Measurements from ENCODE around the gene UGDH. TPM values are rescaled to one million over a fixed set of nuclear protein-coding genes. Genes with fewer than 3 reads are reported as not detected.

UGDH gene
- polyA plus RNA-seq, 4 donors = 88.6 to 116 (median 90.3) TPM

DNA sequence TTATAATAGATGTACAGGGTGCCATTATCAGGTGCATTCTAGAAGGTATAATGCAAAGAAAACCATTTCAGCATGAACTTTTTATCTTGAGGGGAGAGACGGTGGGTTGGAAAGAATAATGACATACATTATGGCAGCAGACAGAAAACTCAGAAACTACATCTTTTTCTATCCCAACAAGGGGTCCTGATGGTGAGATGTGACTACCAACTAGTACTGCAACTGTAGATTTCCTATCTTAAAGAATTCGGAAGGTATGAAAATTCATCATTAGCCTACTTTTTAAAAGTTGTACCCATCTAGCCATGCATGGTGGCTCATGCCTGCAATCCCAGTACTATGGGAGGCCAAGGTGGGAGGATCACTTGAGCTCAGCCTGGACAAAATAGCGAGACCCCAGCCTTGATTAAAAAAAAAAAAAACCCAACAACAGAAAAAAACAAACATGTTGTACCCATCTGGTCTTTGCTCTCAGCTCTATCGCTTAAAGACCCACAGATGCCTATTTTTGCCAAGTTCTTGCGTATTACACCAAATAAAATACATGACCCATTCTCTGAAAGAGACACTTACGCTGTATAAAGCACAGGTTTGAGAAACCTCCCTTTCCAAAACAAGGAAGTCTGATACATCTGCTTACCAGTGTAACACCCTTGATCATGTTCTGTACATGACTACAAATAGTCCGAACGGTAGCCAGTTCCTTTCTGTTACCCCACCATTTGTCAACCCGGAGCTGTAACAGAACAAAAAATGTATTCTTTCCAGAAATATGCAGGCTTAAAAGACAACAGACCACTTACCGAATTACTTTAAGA is 70.1 kb downstream of the UGDH start:
- no peak for DNase-seq (ENCODE audit: low read depth in 4 of 4, low spot score in 2 of 4)

DNA sequence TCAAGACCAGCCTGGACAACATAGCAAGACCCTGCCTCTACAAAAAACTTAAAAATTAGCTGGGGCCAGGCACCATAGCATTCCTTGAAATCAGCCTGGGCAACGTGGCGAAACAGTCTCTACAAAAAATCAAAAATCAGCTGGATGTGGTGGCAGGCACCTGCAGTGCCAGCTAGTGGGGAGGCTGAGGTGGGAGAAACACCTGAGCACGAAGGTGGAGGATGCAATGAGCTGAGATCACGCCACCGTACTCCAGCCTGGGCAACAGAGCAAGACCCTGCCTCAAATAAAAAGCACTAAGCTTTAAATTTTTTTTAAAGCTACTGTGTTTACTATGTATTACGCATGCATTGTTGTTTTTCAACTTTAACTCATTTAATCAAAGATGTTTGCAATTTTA is 71.8 kb downstream of the UGDH start:
- no peak for DNase-seq (ENCODE audit: low read depth in 4 of 4, low spot score in 2 of 4)

- DNase-seq (ENCODE audit: low read depth in 4 of 4, low spot score in 2 of 4) = no peak
These were observed 73.5 kb downstream of the UGDH start for GRCh38 chr4:39453738-39454137.

DNA sequence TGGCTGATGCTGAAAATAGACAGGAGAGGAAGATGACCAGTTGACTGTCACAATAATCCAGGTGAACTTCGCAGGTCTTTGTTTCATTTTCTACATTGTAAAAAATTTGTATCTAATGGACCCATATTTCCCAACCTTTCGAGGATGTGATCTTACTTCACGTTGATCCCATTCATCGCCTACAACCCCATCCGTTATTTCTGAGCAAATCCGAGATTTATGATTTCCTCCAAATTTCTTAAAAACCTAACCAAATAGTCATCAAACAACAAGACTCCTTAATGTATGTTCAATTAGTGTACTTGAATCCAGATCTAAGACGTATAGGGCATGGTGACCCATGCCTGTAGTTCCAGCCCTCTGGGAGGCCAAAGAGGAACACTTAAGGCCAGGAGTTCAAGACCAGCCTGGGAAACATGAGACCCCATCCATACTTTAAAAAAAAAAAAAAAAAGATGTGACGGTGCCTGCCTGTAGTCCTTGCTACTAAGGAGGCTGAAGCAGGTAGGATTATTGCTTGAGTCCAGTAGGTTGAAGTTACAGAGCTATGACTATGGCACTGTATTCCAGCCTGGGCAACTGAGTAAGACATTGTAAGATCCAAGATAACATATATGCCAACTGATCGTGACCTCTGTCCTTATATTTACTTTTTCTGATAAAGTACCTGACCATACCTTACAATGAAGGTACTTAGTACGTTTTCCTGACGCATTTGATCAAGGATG is 74.2 kb downstream of the UGDH start:
- no peak for DNase-seq (ENCODE audit: low read depth in 4 of 4, low spot score in 2 of 4)

DNA sequence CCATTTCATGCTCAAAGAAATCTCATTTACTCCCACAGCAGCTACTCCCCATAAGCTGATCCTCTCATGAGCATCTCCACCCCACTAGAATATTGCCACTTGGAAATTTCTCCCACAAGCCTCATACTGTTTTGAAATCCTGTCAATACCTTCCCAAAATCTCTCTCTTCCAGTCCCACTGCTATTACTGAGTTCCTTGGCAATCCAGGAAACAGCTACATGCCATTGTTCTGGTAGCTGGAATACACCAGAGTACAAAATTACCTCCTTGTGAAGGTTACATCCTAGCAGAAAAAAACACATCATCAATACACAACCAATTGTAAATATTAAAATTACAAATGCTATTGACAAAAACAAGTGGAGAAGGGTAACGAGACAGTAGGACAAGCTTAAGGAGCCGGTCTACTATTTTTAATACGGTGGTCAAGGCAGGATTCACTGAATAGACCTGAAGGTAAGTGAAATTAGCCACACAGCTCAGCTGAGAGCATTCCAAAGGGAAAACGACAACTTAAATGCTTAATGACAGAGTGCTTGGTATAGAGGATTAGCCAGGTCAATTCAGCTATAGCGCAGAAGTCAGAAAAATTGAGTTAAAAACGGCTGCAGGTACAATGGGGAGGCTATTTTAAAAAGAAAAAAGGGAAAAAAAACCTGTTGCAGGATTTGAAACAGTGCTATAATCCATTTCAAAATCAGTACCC is 74.9 kb downstream of the UGDH start:
- DNase-seq (ENCODE audit: low read depth in 4 of 4, low spot score in 2 of 4) = no peak

GRCh38 chr4:39451423-39452023 is 75.7 kb downstream of the UGDH start:
- no peak for DNase-seq (ENCODE audit: low read depth in 4 of 4, low spot score in 2 of 4)

DNA sequence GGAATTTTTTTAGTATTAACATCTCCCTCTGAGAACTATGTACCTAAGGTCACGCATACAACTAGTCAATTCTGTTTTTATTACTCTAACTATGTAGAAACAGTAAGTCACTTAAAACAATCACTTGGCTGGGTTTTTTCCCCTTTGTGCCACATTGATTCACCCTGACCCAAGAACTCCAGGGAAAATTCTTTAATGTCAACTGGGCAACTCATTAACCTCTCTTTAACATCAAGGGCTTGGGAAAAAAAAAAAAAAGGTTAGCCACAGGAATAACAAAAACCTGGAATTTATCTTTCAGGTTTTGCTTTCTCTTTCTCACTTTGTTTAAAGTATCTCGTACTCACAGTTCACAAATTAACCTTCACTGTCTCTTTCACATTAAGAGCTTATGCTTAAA is 76.6 kb downstream of the UGDH start:
- no peak for DNase-seq (ENCODE audit: low read depth in 4 of 4, low spot score in 2 of 4)

Other genes starting within 250 kb of the UGDH start
- 10 to 100 TPM; 64.4 to 79.9 (median 73.3) TPM for gene RFC1, start 161.1 kb downstream of the UGDH start, polyA plus RNA-seq (ENCODE audit: insufficient read length in 4 of 4)
- gene KLB, start 120.5 kb downstream of the UGDH start, polyA plus RNA-seq (ENCODE audit: insufficient read length in 4 of 4) = under 1 TPM; 0.11 to 0.40 (median 0.19) TPM
- 1,000 to 10,000 TPM in 2 of 4 donors, 100 to 1,000 TPM in 2; 515 to 1,676 (median 967) TPM for gene RPL9, start 68.5 kb downstream of the UGDH start, polyA plus RNA-seq (ENCODE audit: insufficient read length in 4 of 4)
- gene LIAS, start 68.4 kb downstream of the UGDH start, polyA plus RNA-seq (ENCODE audit: insufficient read length in 4 of 4) = 10 to 100 TPM; 20.7 to 36.7 (median 26.1) TPM
- gene SMIM14, start 111.4 kb upstream of the UGDH start, polyA plus RNA-seq (ENCODE audit: insufficient read length in 4 of 4) = 10 to 100 TPM; 46.0 to 58.6 (median 54.0) TPM
- gene UBE2K, start 170.7 kb upstream of the UGDH start, polyA plus RNA-seq (ENCODE audit: insufficient read length in 4 of 4) = 10 to 100 TPM; 79.6 to 97.7 (median 90.4) TPM